WTC11 (cell line): Measurements from ENCODE around the gene ZNF786. TPM values are rescaled to one million over a fixed set of nuclear protein-coding genes. Genes with fewer than 3 reads are reported as not detected.

ENCODE experiments used
- ATAC-seq: fragments of 200-7000 bp; cut with Tn5 transposase; 2 replicates; pipeline ENCODE4 v1.10.0; 2021; ENCODE audit warnings: mild to moderate bottlenecking, moderate library complexity
- CTCF ChIA-PET: fragments of 300-600 bp; sonication (Branson Sonifier 250); formaldehyde crosslinking; loops from one replicate; lab custom pipeline; 2021; ENCODE audit warnings: antibody characterized with exemption; lab: Charles Lee
- POLR2A ChIA-PET: fragments of 350-600 bp; sonication (Branson Sonifier 250); formaldehyde crosslinking; loops from one replicate; lab custom pipeline; 2021; ENCODE audit warnings: antibody characterized with exemption; lab: Charles Lee
- DNase-seq: peaks from one replicate; pipeline ENCODE4 v3.0.0; 2021; ENCODE audit warnings: low spot score
- H3K27ac Mint-ChIP-seq: 2 replicates; pipeline ENCODE4 v1.8.0; 2021; ENCODE audit warnings: mixed read lengths
- H3K27me3 Mint-ChIP-seq: 2 replicates; pipeline ENCODE4 v1.8.0; 2021; ENCODE audit warnings: low read depth, mild to moderate bottlenecking, moderate library complexity, mixed read lengths
- H3K36me3 Mint-ChIP-seq: 2 replicates; pipeline ENCODE4 v1.8.0; 2021; ENCODE audit warnings: mixed read lengths
- H3K4me1 Mint-ChIP-seq: 2 replicates; pipeline ENCODE4 v1.8.0; 2022; ENCODE audit warnings: mixed read lengths
- H3K4me3 Mint-ChIP-seq: 2 replicates; pipeline ENCODE4 v1.8.0; 2021; ENCODE audit warnings: mild to moderate bottlenecking, moderate library complexity, mixed read lengths
- H3K9me3 Mint-ChIP-seq: 2 replicates; pipeline ENCODE4 v1.8.0; 2021; ENCODE audit warnings: mixed read lengths
- ARID4B ChIP-seq: sonication (generic); formaldehyde crosslinking; IDR thresholded peaks from 2 replicates; pipeline ENCODE4 v1.8.0; 2023; ENCODE audit warnings: missing genetic modification reagents, mild to moderate bottlenecking, borderline replicate concordance
- ATF6 ChIP-seq: sonication (generic); formaldehyde crosslinking; IDR thresholded peaks from 2 replicates; pipeline ENCODE4 v1.8.1; 2023; ENCODE audit warnings: mild to moderate bottlenecking, missing genetic modification reagents
- CTCF ChIP-seq: fragments of 200-600 bp; IDR thresholded peaks from 2 replicates; pipeline ENCODE4 v1.8.0; 2022; ENCODE audit warnings: antibody characterized with exemption
- ERG ChIP-seq: fragments of 250-450 bp; sonication (Bioruptor Pico); IDR thresholded peaks from 2 replicates; pipeline ENCODE4 v1.8.0; 2021; ENCODE audit warnings: mild to moderate bottlenecking
- FOXJ3 ChIP-seq: sonication (generic); formaldehyde crosslinking; IDR thresholded peaks from 2 replicates; pipeline ENCODE4 v1.9.0; 2021; ENCODE audit warnings: missing genetic modification reagents, mild to moderate bottlenecking, borderline replicate concordance
- IRF1 ChIP-seq: sonication (generic); formaldehyde crosslinking; IDR thresholded peaks from 2 replicates; pipeline ENCODE4 v1.8.0; 2023; ENCODE audit warnings: missing genetic modification reagents
- JAZF1 ChIP-seq: fragments of 250-450 bp; sonication (Bioruptor Pico); IDR thresholded peaks from 2 replicates; pipeline ENCODE4 v1.9.0; 2021; ENCODE audit warnings: moderate library complexity, mild to moderate bottlenecking, inconsistent platforms
- MYBL2 ChIP-seq: sonication (generic); formaldehyde crosslinking; IDR thresholded peaks from 2 replicates; pipeline ENCODE4 v1.8.1; 2023; ENCODE audit warnings: mild to moderate bottlenecking, moderate library complexity, missing genetic modification reagents
- NFATC4 ChIP-seq: fragments of 250-450 bp; sonication (Bioruptor Pico); IDR thresholded peaks from 2 replicates; pipeline ENCODE4 v1.9.0; 2021; ENCODE audit warnings: mild to moderate bottlenecking
- SP1 ChIP-seq: sonication (generic); formaldehyde crosslinking; conservative IDR thresholded peaks from 2 replicates; pipeline ENCODE4 v1.8.1; 2022; ENCODE audit warnings: missing genetic modification reagents
- STAT6 ChIP-seq: sonication (generic); formaldehyde crosslinking; conservative IDR thresholded peaks from 2 replicates; pipeline ENCODE4 v1.8.1; 2023; ENCODE audit warnings: mild to moderate bottlenecking, low read depth, missing genetic modification reagents, moderate library complexity
- TCF7 ChIP-seq: sonication (generic); formaldehyde crosslinking; IDR thresholded peaks from 2 replicates; pipeline ENCODE4 v1.8.0; 2022; ENCODE audit warnings: mild to moderate bottlenecking, low read depth, missing genetic modification reagents, moderate library complexity
- TP53 ChIP-seq: sonication (generic); formaldehyde crosslinking; IDR thresholded peaks from 2 replicates; pipeline ENCODE4 v1.8.1; 2023; ENCODE audit warnings: mild to moderate bottlenecking, missing genetic modification reagents
- USF2 ChIP-seq: sonication (generic); formaldehyde crosslinking; IDR thresholded peaks from 2 replicates; pipeline ENCODE4 v1.8.1; 2023; ENCODE audit warnings: mild to moderate bottlenecking, missing genetic modification reagents, moderate library complexity
- ZNF416 ChIP-seq: fragments of 250-450 bp; sonication (Bioruptor Pico); IDR thresholded peaks from 2 replicates; pipeline ENCODE4 v1.9.0; 2021; ENCODE audit warnings: mild to moderate bottlenecking, inconsistent platforms
- ZNF512 ChIP-seq: sonication (generic); formaldehyde crosslinking; IDR thresholded peaks from 2 replicates; pipeline ENCODE4 v1.8.1; 2022; ENCODE audit warnings: missing genetic modification reagents, borderline replicate concordance
- ZNF532 ChIP-seq: fragments of 250-450 bp; sonication (Bioruptor Pico); IDR thresholded peaks from 2 replicates; pipeline ENCODE4 v1.9.0; 2021; ENCODE audit warnings: mild to moderate bottlenecking, borderline replicate concordance
- total RNA-seq: library from RNA; stranded (reverse); gene quantifications from 3 replicates; pipeline ENCODE4 v1.2.3, GENCODE V29; 2021

ZNF786 gene
- total RNA-seq, 1 experiment from 2014 or later, result 11.4 TPM

- POLR2A ChIA-PET, result no interaction called here
- Mint-ChIP-seq H3K27ac (0 out of 2 replicates have a peak overlapping the region, but pooled peaks have one; percentile 29), H3K4me3 (no peak overlapping the region), H3K36me3 (peaks cover 2% of the 10 kb centered on the region), H3K9me3 (no peaks in the 10 kb centered on the region), H3K4me1 (peaks cover 10% of the 10 kb centered on the region), H3K27me3 (no peaks in the 10 kb centered on the region)
- DNase-seq, result no peak
- CTCF ChIA-PET, result interaction anchor here (1.3 to 3.0 kb wide), 2 partner anchors 27 to 33 kb away, joined by 4 to 9 read pairs; no protein-coding TSS in a partner anchor
- ATAC-seq, result no peak
- TF ChIP-seq CTCF (no peak), IRF1 (no peak), MYBL2 (CRISPR knock-in tag) (no peak), ZNF512 (CRISPR knock-in tag) (no peak), TCF7 (CRISPR knock-in tag) (no peak), TP53 (CRISPR knock-in tag) (no peak), ZNF532 (CRISPR knock-in tag) (no peak), STAT6 (no peak), NFATC4 (no peak), USF2 (CRISPR knock-in tag) (no peak), SP1 (CRISPR knock-in tag) (no peak), JAZF1 (CRISPR knock-in tag) (no peak), FOXJ3 (CRISPR knock-in tag) (no peak), ATF6 (no peak), ARID4B (CRISPR knock-in tag) (no peak), ZNF416 (CRISPR knock-in tag) (no peak), ERG (no peak)
Measured at GRCh38 chr7:149099058-149099457, 8.5 kb upstream of the ZNF786 start.
